ENCODE results near the gene GAL3ST2.

The GAL3ST2 gene

GRCh38 chr2:241846406-241846805, 69.8 kb downstream of the GAL3ST2 start:
- no peak for DNase-seq (ENCODE audit: low read depth)

DNA sequence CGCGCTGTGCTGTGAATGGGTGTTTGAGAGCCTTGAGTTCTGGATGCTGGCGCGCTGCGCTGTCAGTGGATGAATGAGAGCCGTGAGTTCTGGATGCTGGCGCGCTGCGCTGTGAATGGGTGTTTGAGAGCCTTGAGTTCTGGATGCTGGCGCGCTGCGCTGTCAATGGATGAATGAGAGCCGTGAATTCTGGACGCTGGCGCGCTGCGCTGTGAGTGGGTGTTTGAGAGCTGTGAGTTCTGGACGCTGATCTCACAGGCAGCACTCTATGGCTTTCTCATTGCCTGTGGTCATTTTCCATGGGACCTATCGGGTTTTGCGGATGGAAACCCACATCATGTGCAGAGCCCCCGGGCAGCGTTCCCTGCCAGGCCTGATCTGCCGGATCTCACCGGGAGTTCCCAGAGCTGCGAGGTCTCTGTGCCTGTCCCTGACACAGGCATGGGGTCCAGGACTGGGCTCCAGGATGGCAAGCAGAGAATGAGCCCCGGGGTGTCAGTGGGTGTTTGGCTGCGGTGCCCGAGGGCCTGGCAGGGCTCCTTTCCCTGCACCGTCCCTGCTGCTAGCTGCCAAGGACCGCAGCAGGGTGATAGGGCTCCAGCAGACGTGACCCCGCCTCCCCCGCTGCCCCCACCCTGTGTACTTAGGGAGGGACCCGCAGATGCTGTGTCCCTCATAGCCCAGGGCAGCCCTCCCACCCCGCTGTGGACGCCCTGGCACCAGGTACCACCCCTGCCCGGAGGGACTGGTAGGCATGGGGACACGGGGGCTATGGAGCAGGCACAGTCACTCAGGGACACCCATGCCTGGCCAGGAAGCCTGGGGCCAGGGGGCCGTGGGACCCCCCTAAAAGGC, 72.4 kb downstream of the GAL3ST2 start:
- no peak for DNase-seq (ENCODE audit: low read depth)

GRCh38 chr2:241849616-241850543, 73.3 kb downstream of the GAL3ST2 start:
- DNase-seq (ENCODE audit: low read depth): no peak

DNA sequence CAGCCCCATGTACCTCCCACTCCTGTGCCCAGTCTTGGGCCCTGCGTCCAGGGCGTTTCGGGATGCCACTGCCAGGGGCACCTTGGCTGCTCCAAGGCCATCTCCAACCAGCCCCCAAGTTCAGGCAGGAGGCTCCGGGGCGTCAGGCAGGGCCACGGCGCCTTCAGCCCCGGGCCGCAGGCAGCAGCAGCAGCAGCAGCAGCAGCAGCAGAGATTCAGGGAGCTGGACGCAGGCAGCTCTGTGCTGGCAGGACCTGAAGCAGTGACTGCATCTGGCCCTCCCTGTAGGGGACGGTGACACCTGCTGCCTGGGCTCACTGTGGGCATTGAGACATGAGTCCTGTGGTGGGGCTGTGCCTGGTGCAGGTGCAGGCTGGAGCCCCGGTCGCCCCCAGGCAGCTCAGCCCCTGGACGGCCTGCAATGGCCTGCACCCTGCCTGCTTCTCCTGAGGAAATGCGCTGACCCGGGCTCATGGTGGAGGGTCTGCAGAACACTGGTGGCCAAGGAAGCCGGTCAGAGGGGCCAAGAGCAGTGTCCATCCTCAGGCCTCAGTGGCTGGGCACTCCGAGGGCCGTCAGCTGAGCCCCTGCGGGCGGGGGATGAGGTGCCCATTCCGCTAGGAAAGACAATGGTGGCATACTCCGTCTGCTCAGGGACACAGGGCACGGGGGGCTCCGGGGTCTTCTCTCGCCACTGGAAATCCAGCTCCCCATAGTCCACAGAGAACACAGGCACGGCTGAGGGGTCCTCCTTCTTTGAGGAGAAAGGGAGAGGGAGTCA, 74.1 kb downstream of the GAL3ST2 start:
- DNase-seq (ENCODE audit: low read depth): no peak

DNA sequence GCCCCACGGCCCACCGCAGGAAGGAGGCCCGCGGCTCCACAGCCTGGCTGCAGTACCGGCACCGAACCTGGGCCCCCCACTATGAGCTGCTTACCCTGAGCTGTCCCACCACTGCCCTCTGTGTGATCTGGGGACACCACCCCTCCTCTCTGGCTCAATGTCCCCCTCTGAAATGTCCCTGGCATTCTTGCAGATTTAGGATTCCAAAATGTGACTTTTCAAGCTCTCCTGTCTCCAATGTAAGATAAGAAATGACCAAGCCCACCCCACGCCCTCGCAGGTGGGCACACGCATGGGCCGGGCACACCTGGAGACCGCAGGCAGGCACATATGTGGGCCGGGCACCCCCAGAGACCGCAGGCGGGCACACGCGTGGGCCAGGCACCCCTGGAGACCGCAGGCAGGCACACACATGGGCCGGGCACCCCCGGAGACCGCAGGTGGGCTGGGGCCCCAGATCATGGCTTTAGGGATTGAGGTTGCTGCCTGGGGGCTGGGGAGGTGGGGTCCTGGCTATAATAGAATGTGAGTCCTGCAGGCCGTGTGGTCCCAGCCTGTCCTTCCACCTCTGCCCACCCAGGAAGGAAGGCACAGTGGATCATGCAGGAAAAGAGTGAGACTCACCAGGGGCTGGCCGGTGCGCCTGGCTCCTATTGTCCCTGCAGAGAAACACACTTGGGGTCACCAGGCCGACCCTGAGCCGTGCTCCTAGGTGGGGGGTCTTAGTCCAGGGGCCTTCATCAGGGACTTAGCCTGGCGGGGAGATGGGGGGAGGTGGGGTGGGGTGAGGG, 74.9 kb downstream of the GAL3ST2 start:
- no peak for DNase-seq (ENCODE audit: low read depth)

DNA sequence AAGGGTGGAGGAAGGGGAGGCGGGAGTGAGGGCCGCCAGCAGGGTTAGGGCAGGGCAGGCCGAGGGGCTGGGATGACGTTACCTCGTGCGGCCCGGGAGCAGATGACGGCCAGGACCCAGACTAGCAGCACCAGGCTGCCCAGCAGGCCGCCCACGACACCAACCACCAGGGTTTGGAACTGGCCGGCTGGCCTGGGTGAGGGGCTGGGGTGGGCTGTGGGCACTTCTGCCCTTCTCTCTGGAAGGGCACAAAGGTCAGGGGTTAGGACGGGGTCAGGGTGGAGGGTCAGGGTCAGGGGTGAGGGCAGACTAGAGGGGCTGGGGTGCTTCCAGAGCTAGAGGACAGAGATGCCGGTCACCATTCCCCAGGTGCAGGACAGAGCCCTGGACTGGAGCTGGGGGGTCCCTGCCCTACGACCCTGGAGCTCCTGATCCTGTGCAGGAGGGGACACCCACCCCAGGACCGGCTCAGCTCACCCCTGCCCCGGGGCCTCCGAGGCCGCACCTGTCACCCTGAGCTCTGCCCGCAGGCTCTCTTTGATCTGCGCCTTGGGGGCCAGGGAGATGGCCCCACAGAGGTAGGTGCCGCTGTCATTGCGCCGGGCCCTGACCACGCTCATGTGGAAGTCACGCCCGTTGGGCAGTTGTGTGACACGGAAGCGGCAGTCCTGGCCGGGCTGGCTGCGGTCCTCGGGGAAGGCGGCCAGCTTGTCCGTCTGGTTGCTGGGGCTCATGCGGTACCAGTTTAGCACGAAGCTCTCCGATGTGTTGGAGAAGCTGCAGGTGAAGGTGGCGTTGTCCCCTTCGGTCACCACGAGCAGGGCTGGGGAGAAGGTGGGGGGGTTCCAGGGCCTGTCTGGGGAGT, 75.7 kb downstream of the GAL3ST2 start:
- DNase-seq (ENCODE audit: low read depth): no peak

DNA sequence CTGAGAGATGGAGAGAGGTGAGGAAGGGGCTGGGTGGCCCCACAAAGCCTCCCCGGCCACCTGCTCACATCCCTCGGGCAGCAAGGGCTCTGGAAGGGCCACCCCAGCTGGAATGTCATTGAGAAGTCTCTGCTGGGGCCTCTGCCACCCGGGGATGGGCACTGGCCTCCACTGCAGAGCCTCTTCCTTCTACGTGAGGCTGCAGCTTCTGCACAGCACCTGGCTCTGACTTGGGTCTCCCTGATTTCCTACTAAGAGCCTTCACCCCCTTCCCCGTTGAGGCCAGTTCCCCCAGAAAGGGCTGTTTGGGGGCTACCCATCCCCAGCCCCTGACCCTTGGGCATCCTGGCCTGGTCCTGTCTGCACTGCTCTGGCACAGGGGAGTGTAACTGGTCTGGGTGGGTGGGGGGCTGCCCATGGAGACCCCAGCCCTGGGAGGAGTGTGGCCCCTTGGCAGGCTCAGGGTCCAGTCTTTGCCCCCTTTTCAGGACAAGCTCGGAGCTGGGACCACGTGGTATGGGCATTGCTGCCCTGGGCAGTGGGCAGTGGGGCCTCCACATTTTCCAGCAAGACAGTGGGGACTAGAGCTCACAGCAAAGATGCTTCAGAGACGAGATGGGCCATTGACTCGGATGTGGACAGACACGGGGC, 76.5 kb downstream of the GAL3ST2 start:
- DNase-seq (ENCODE audit: low read depth): no peak
